HEK293T (cell line): Measurements from ENCODE around the gene DOCK7.

Source experiments
- BHLHE40 ChIP-seq: fragments of 450-650 bp; IDR thresholded peaks from 2 replicates; pipeline ENCODE4 v1.6.1; 2016; ENCODE audit warnings: mild to moderate bottlenecking, moderate library complexity, borderline replicate concordance
- ELF4 ChIP-seq: fragments of 450-650 bp; IDR thresholded peaks from 2 replicates; pipeline ENCODE4 v1.6.1; 2017; ENCODE audit warnings: antibody characterized with exemption
- FOXA1 ChIP-seq: fragments of 450-650 bp; IDR thresholded peaks from 2 replicates; pipeline ENCODE4 v1.6.1; 2016; ENCODE audit warnings: mild to moderate bottlenecking
- FOXK2 ChIP-seq: fragments of 450-650 bp; IDR thresholded peaks from 2 replicates; pipeline ENCODE4 v1.6.1; 2016; ENCODE audit warnings: mild to moderate bottlenecking
- FOXM1 ChIP-seq: fragments of 450-650 bp; IDR thresholded peaks from 2 replicates; pipeline ENCODE4 v1.6.1; 2017; ENCODE audit warnings: mild to moderate bottlenecking, borderline replicate concordance
- HDGF ChIP-seq: fragments of 450-650 bp; IDR thresholded peaks from 2 replicates; pipeline ENCODE4 v1.6.1; 2017; ENCODE audit warnings: antibody characterized with exemption, borderline replicate concordance
- NFRKB ChIP-seq: fragments of 450-650 bp; IDR thresholded peaks from 2 replicates; pipeline ENCODE4 v1.6.1; 2016; ENCODE audit warnings: mild to moderate bottlenecking, moderate library complexity
- SP1 ChIP-seq: fragments of 450-650 bp; IDR thresholded peaks from 2 replicates; pipeline ENCODE4 v1.6.1; 2017
- SUZ12 ChIP-seq: fragments of 450-650 bp; IDR thresholded peaks from 2 replicates; pipeline ENCODE4 v1.6.1; 2016; ENCODE audit warnings: mild to moderate bottlenecking
- TARDBP ChIP-seq: fragments of 450-650 bp; IDR thresholded peaks from 2 replicates; pipeline ENCODE4 v1.6.1; 2016
- ZNF384 ChIP-seq: fragments of 450-650 bp; IDR thresholded peaks from 2 replicates; pipeline ENCODE4 v1.6.1; 2016

GRCh38 chr1:62514746-62515423, 173.3 kb downstream of the DOCK7 start:
- TF ChIP-seq ZNF384 (no peak), FOXK2 (no peak), TARDBP (no peak), FOXA1 (no peak), FOXM1 (no peak), SP1 (no peak), ELF4 (no peak), BHLHE40 (no peak), SUZ12 (no peak), NFRKB (no peak), HDGF (no peak)
